Lower lobe of right lung (tissue), 2 donors: Measurements from ENCODE around the gene MPO. TPM values are rescaled to one million over a fixed set of nuclear protein-coding genes. Genes with fewer than 3 reads are reported as not detected.

ENCODE experiments used
- ATAC-seq, 2 donors: fragments of 200-7000 bp; cut with Tn5 transposase; one replicate each; pipeline ENCODE4 v1.9.1; 2020 to 2022; ENCODE audit warnings: mild to moderate bottlenecking in 2 of 2, moderate library complexity in 2 of 2
- DNase-seq: peaks from one replicate; pipeline ENCODE4 v3.0.0-alpha.2; 2020
- H3K27ac ChIP-seq: fragments of 200-600 bp; one replicate; pipeline ENCODE4 v1.8.0; 2022
- H3K27me3 ChIP-seq: fragments of 200-600 bp; one replicate; pipeline ENCODE4 v1.8.0; 2022; ENCODE audit warnings: low read depth
- H3K36me3 ChIP-seq: fragments of 200-600 bp; one replicate; pipeline ENCODE4 v1.8.0; 2022; ENCODE audit warnings: mild to moderate bottlenecking
- H3K4me1 ChIP-seq: fragments of 200-600 bp; one replicate; pipeline ENCODE4 v1.8.0; 2022
- H3K4me3 ChIP-seq: fragments of 200-600 bp; one replicate; pipeline ENCODE4 v1.8.0; 2022; ENCODE audit warnings: mild to moderate bottlenecking
- H3K9me3 ChIP-seq: fragments of 200-600 bp; one replicate; pipeline ENCODE4 v1.8.0; 2022
- intact Hi-C: fragments of 100-400 bp; cut with DNase I; formaldehyde crosslinking; loops from one replicate; pipeline ENCODE4 v1.11.0; 2022
- total RNA-seq: library from RNA; stranded (reverse); fragmentation: NEBNext Ultra II Directional; extraction: Animal tissue kit (Norgen Biotek cat#: 25700); gene quantifications from one replicate; pipeline ENCODE4 v1.2.1, GENCODE V29; 2021
- TF ChIP-seq, protein P1 (sequence below): fragments of 200-600 bp; IDR thresholded peaks from one replicate; pipeline ENCODE4 v1.8.0; 2022; ENCODE audit warnings: antibody characterized with exemption, mild to moderate bottlenecking
- donor health status: DM: no; HTN: yes; CAD: no; lungs with severe emphysema.

The MPO gene
- total RNA-seq, 1 donor from 2014 or later: 1.1 TPM

- ATAC-seq: peak; percentile 67 to 79
- no peaks in the 10 kb centered on the region for H3K36me3 ChIP-seq
- intact Hi-C loops: no loop called here
- H3K27ac ChIP-seq: no peak overlapping the region
- no peak for DNase-seq
- H3K4me1 ChIP-seq: no peaks in the 10 kb centered on the region
- no peak overlapping the region for H3K4me3 ChIP-seq
- H3K27me3 ChIP-seq: no peaks in the 10 kb centered on the region
- TF ChIP-seq, protein P1, sequence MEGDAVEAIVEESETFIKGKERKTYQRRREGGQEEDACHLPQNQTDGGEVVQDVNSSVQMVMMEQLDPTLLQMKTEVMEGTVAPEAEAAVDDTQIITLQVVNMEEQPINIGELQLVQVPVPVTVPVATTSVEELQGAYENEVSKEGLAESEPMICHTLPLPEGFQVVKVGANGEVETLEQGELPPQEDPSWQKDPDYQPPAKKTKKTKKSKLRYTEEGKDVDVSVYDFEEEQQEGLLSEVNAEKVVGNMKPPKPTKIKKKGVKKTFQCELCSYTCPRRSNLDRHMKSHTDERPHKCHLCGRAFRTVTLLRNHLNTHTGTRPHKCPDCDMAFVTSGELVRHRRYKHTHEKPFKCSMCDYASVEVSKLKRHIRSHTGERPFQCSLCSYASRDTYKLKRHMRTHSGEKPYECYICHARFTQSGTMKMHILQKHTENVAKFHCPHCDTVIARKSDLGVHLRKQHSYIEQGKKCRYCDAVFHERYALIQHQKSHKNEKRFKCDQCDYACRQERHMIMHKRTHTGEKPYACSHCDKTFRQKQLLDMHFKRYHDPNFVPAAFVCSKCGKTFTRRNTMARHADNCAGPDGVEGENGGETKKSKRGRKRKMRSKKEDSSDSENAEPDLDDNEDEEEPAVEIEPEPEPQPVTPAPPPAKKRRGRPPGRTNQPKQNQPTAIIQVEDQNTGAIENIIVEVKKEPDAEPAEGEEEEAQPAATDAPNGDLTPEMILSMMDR: peak; percentile 59
- H3K9me3 ChIP-seq: no peaks in the 10 kb centered on the region
Measured at GRCh38 chr17:58317421-58318064, 36.8 kb upstream of the MPO start.

DNA sequence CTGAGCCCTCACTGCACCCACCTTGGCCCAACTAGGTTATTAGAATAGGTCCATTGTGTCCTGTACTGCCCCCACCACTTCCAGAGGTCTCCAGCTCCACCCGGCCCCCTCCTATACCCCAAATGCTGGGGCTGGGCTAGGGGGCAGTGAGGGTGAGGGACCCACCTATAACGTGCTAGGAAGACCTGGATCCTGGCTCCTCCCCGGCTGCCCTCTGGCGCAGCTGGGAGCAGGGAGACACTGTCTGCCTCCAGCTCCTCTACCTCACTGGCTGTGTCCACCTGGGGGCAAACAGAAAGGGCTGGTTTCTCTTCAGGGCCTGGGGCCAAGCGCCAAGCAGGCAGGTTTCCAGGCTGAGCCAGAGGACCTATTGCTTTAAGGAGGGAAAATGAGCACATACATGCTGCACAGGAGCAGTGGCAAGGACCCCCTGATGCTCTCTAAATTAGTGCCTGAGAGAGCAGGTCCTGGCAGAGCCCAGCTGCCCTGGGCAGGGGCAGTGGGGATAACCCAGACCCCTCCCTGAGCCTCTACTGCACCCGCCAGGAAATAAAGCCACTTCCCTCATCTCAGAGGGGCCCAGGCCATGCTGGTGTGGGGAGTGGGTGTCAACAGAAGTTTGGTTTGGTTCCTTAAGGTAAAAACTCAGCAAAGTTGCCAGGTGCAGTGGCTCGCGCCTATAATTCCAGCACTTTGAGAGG, 35.7 kb upstream of the MPO start:
- ATAC-seq (no peak), DNase-seq (no peak)
- no peaks in the 10 kb centered on the region for H3K4me1 ChIP-seq
- H3K4me3 ChIP-seq: no peak overlapping the region
- H3K27me3 ChIP-seq: no peaks in the 10 kb centered on the region
- H3K9me3 ChIP-seq: no peaks in the 10 kb centered on the region
- intact Hi-C loops: no loop called here
- H3K36me3 ChIP-seq: no peaks in the 10 kb centered on the region
- no peak overlapping the region for H3K27ac ChIP-seq
- TF ChIP-seq, protein P1: no peak

- intact Hi-C loops: no loop called here
- Histone ChIP-seq H3K4me3 (no peak overlapping the region), H3K36me3 (no peaks in the 10 kb centered on the region), H3K27me3 (no peaks in the 10 kb centered on the region), H3K4me1 (no peaks in the 10 kb centered on the region), H3K27ac (no peak overlapping the region), H3K9me3 (no peaks in the 10 kb centered on the region)
- ATAC-seq (no peak), DNase-seq (no peak)
- TF ChIP-seq, protein P1: no peak
Measured at GRCh38 chr17:58315750-58316149, 35.0 kb upstream of the MPO start.

DNA sequence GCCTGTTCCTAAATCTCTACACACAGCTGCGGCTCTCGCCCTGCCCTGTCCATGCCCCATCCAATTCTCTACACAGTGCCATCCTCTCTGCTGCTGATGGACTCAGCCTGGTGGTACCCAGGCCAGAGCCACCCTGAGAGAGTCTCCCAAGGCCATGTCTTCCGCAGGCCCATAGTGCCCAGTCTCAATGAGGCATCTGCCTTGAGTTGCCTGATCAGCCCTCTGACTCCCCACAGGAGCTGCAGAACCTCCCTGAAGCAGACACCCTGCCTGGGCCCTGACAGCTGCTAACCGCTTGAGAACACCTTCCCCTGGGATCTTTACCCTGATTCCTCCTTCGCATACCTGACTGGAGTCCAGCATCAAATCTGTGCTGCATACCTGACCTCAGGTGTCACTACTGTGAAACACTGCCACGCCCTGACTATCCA, 34.6 kb upstream of the MPO start:
- intact Hi-C loops: no loop called here
- Histone ChIP-seq H3K27me3 (no peaks in the 10 kb centered on the region), H3K4me1 (no peaks in the 10 kb centered on the region), H3K27ac (no peak overlapping the region), H3K4me3 (no peak overlapping the region), H3K9me3 (no peaks in the 10 kb centered on the region), H3K36me3 (no peaks in the 10 kb centered on the region)
- ATAC-seq (no peak), DNase-seq (no peak)
- TF ChIP-seq, protein P1: no peak

DNA sequence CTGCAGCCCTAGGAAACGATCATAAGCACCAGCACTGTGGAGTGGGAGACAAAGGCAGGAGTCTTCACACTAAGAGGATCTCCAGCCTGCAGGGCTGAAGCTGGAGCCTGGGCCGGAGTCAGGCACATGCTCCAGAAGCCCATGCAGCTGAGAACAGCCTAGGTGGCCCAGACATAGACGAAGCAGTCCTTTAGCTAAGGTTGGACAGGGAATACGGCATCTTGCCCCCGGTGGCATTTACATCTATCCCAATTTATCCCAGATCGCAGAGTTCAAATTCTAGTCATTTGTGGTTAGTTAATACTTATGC, 33.9 kb upstream of the MPO start:
- H3K9me3 ChIP-seq: no peaks in the 10 kb centered on the region
- intact Hi-C loops: no loop called here

More for the DNA sequence above, 33.9 kb upstream of the MPO start:
- Histone ChIP-seq H3K4me3 (no peak overlapping the region), H3K4me1 (no peaks in the 10 kb centered on the region), H3K36me3 (no peaks in the 10 kb centered on the region), H3K27ac (no peak overlapping the region), H3K27me3 (no peaks in the 10 kb centered on the region)
- DNase-seq (no peak), ATAC-seq (no peak)
- TF ChIP-seq, protein P1: no peak
